ENCODE results near the gene MED13L.

GRCh38 chr12:115910057-115910456, 367.4 kb downstream of the MED13L start:
- TF ChIP-seq, protein P1, sequence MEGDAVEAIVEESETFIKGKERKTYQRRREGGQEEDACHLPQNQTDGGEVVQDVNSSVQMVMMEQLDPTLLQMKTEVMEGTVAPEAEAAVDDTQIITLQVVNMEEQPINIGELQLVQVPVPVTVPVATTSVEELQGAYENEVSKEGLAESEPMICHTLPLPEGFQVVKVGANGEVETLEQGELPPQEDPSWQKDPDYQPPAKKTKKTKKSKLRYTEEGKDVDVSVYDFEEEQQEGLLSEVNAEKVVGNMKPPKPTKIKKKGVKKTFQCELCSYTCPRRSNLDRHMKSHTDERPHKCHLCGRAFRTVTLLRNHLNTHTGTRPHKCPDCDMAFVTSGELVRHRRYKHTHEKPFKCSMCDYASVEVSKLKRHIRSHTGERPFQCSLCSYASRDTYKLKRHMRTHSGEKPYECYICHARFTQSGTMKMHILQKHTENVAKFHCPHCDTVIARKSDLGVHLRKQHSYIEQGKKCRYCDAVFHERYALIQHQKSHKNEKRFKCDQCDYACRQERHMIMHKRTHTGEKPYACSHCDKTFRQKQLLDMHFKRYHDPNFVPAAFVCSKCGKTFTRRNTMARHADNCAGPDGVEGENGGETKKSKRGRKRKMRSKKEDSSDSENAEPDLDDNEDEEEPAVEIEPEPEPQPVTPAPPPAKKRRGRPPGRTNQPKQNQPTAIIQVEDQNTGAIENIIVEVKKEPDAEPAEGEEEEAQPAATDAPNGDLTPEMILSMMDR (conservative IDR thresholded peaks at IDR 0.05 in 1 of 2, IDR thresholded peaks at IDR 0.05 in 1 of 2; ENCODE audit: low read depth in 1 of 2, low read length in 2 of 2), result no peak
- TF ChIP-seq EZH2 (IDR thresholded peaks at IDR 0.05; ENCODE audit: low read length, missing control alignments), result no peak
